ENCODE results near the gene WNT11.

The WNT11 gene

GRCh38 chr11:76175783-76176182 is 30.5 kb downstream of the WNT11 start:
- no peak for ATAC-seq
- TF ChIP-seq TOX (CRISPR knock-in tag; IDR thresholded peaks at IDR 0.05; ENCODE audit: borderline replicate concordance) = no peak
- TF ChIP-seq POU6F1 (CRISPR knock-in tag; IDR thresholded peaks at IDR 0.05; ENCODE audit: borderline replicate concordance, low read depth) = no peak
- TF ChIP-seq ISL1 (CRISPR knock-in tag; IDR thresholded peaks at IDR 0.05) = no peak
- no peak for TF ChIP-seq OSR1 (CRISPR knock-in tag; IDR thresholded peaks at IDR 0.05)
- no peak for TF ChIP-seq ZNF8 (CRISPR knock-in tag; IDR thresholded peaks at IDR 0.05)
- TF ChIP-seq SNAI2 (CRISPR knock-in tag; IDR thresholded peaks at IDR 0.05) = no peak
- TF ChIP-seq CSRNP3 (CRISPR knock-in tag; IDR thresholded peaks at IDR 0.05) = no peak
- TF ChIP-seq BACH2 (CRISPR knock-in tag; IDR thresholded peaks at IDR 0.05; ENCODE audit: borderline replicate concordance) = no peak
- TF ChIP-seq GLIS3 (CRISPR knock-in tag; IDR thresholded peaks at IDR 0.05) = no peak
- TF ChIP-seq ZFP30 (CRISPR knock-in tag; IDR thresholded peaks at IDR 0.05) = no peak
- TF ChIP-seq TCF4 (CRISPR knock-in tag; IDR thresholded peaks at IDR 0.05; ENCODE audit: borderline replicate concordance) = no peak
- TF ChIP-seq ZC3H10 (CRISPR knock-in tag; IDR thresholded peaks at IDR 0.05) = no peak
- no peak for TF ChIP-seq ZNF70 (CRISPR knock-in tag; IDR thresholded peaks at IDR 0.05)
- TF ChIP-seq ARNTL (CRISPR knock-in tag; IDR thresholded peaks at IDR 0.05; ENCODE audit: borderline replicate concordance, low read depth) = no peak
- TF ChIP-seq PATZ1 (CRISPR knock-in tag; IDR thresholded peaks at IDR 0.05; ENCODE audit: borderline replicate concordance) = no peak

GRCh38 chr11:76174330-76174729 is 32.0 kb downstream of the WNT11 start:
- ATAC-seq = no peak
- TF ChIP-seq ESRRG (CRISPR knock-in tag; IDR thresholded peaks at IDR 0.05) (no peak), ISL1 (CRISPR knock-in tag; IDR thresholded peaks at IDR 0.05) (no peak), ZNF8 (CRISPR knock-in tag; IDR thresholded peaks at IDR 0.05) (no peak), RARB (CRISPR knock-in tag; IDR thresholded peaks at IDR 0.05) (no peak), ZFP3 (CRISPR knock-in tag; IDR thresholded peaks at IDR 0.05) (no peak), PATZ1 (CRISPR knock-in tag; IDR thresholded peaks at IDR 0.05; ENCODE audit: borderline replicate concordance) (no peak), CSDC2 (CRISPR knock-in tag; IDR thresholded peaks at IDR 0.05) (no peak)

- no peak for ATAC-seq
- no peak for TF ChIP-seq TCF4 (CRISPR knock-in tag; IDR thresholded peaks at IDR 0.05; ENCODE audit: borderline replicate concordance)
- no peak for TF ChIP-seq ZNF8 (CRISPR knock-in tag; IDR thresholded peaks at IDR 0.05)
- no peak for TF ChIP-seq ZNF565 (CRISPR knock-in tag; conservative IDR thresholded peaks at IDR 0.05; ENCODE audit: low read depth)
- TF ChIP-seq CREB5 (CRISPR knock-in tag; IDR thresholded peaks at IDR 0.05; ENCODE audit: low read depth) = no peak
- TF ChIP-seq ZC3H10 (CRISPR knock-in tag; IDR thresholded peaks at IDR 0.05) = no peak
- no peak for TF ChIP-seq ZNF70 (CRISPR knock-in tag; IDR thresholded peaks at IDR 0.05)
- TF ChIP-seq ISL1 (CRISPR knock-in tag; IDR thresholded peaks at IDR 0.05) = no peak
- TF ChIP-seq ARNTL (CRISPR knock-in tag; IDR thresholded peaks at IDR 0.05; ENCODE audit: borderline replicate concordance, low read depth) = no peak
- no peak for TF ChIP-seq ESRRG (CRISPR knock-in tag; IDR thresholded peaks at IDR 0.05)
- no peak for TF ChIP-seq ZFP3 (CRISPR knock-in tag; IDR thresholded peaks at IDR 0.05)
- no peak for TF ChIP-seq RARB (CRISPR knock-in tag; IDR thresholded peaks at IDR 0.05)
- TF ChIP-seq TSHZ2 (CRISPR knock-in tag; IDR thresholded peaks at IDR 0.05) = no peak
- TF ChIP-seq TOX (CRISPR knock-in tag; IDR thresholded peaks at IDR 0.05; ENCODE audit: borderline replicate concordance) = no peak
- TF ChIP-seq OSR1 (CRISPR knock-in tag; IDR thresholded peaks at IDR 0.05) = no peak
- no peak for TF ChIP-seq CSRNP3 (CRISPR knock-in tag; IDR thresholded peaks at IDR 0.05)
- no peak for TF ChIP-seq PPARA (CRISPR knock-in tag; IDR thresholded peaks at IDR 0.05; ENCODE audit: borderline replicate concordance)
- no peak for TF ChIP-seq GLIS3 (CRISPR knock-in tag; IDR thresholded peaks at IDR 0.05)
- TF ChIP-seq SNAI2 (CRISPR knock-in tag; IDR thresholded peaks at IDR 0.05) = no peak
These were observed 32.6 kb downstream of the WNT11 start for GRCh38 chr11:76173663-76174062.

Measured in SK-N-SH treated with all-trans-retinoic acid at 6 μM for 48 hours (cell line).